GM21381 (cell line): Measurements from ENCODE around the gene RBBP8.
"Not testable (repeated sequence)": the region's sequence is repeated elsewhere in the genome, so short reads cannot be mapped to it uniquely, and the experiment has no call there.

Experiments used
- ATAC-seq: cut with Tn5 transposase; IDR thresholded peaks from one replicate; pipeline ENCODE4 v1.9.1; 2021; ENCODE audit warnings: mild to moderate bottlenecking, moderate library complexity; ENCODE audit not compliant: unreplicated experiment

The RBBP8 gene

DNA sequence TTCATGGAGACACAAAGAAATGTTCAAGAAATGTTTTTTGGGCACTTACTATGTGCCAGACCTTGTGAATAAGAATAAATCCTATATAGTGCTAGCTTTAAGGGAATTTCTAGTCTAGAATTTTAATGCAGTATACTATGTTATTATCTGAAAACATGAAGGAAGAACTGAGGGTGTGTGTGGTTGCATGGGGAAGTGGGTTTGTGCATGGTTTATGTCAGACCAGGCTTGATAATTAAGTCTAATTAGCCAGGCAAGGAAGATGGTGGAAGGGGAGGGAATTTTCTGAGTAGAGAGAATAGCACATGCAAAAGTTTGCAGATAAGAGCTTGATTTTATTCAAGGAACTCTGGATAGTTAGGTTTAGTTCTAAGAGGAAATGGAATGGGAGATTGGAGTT is 6.5 kb downstream of the RBBP8 start:
- no peak for ATAC-seq

- ATAC-seq = no peak
Measured at GRCh38 chr18:22943847-22944246, 10.7 kb downstream of the RBBP8 start.

DNA sequence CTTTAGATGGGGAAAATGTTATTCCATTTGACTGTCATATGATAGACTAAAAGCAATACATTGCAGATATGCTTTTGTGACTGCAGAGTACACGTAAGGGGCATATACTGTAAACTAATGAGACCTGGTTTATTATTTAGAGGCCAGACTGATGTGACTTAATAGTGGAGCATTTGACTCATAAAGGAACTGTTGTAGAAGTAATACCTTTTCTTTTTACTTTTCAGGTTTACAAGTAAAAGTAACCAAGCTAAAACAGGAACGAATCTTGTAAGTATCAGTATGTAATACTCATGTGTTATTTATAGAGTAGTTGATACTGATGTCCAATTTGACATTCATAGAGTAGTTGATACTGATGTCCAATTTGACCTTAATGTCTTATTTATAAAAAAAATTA is 13.1 kb downstream of the RBBP8 start:
- ATAC-seq = no peak

DNA sequence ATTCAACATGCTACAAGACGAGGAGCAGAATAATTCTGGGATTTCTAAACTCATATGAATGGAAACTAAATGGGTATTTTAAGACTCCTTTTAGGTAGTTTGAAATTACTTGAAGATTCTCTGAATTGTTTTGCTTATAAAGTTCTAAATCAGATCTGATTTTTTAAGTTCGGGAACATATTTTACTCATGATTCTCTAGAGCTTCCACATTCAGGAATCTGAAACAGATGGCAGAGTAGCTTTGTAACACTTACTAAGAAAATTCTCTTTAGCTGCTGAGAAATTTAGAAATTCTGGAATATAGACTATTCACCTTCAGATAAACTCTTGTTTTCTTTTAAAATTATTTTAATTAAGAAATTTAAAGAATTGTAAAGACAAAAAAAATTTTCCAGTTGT is 13.7 kb downstream of the RBBP8 start:
- ATAC-seq = no peak

DNA sequence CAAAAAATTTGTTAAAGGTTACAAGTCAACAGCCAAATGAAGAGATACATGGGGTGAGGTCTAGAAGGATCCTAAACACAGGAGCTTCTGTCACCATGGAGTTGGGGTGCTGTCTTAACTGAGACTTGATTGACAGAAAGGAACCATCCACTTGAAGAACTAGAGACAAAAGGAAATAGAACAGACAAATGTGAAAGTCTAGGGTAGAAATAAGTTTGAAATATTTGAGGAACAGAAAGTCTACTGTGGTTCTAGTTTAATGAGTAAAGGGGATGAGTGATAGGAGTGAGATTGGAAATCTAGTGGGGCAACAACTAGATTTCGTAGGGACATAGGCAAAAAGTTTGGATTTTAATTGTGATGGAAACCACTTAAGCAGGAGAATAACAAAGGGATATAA is 18.7 kb downstream of the RBBP8 start:
- no peak for ATAC-seq

DNA sequence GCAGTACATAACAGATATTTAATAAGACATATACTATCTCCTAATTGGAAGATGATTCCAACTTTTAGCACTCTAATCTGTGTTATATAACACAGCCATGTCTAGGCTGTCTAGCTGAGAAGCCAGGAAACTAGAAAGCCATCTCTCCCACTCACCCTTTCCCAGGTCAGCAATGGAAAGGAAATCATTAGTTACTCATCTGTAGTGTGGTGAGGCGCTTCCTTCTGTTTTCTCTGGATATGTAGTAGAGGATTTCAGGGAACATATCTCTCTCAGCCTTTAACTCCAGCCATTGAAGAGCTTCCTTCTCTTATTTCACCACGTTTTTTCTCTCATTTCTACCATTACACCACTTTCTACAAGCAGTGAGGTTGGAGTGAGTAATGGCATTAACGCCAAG is 19.4 kb downstream of the RBBP8 start:
- ATAC-seq = no peak

DNA sequence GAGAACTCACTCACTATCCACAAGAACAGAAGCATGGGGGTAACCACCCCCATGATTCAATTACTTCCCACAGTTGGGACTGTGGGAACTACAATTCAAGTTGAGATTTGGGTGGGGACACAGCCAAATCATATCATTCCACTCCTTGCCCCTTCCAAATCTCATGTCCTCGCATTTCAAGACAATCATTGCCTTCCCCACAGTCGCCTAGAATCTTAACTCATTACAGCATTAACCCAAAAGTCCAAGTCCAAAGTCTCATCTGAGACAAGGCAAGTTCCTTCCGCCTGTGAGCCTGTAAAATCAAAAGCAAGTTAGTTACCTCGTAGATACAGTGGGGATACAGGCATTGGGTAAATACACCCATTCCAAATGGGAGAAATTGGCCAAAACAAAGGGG is 20.9 kb downstream of the RBBP8 start:
- ATAC-seq = not testable (repeated sequence)

DNA sequence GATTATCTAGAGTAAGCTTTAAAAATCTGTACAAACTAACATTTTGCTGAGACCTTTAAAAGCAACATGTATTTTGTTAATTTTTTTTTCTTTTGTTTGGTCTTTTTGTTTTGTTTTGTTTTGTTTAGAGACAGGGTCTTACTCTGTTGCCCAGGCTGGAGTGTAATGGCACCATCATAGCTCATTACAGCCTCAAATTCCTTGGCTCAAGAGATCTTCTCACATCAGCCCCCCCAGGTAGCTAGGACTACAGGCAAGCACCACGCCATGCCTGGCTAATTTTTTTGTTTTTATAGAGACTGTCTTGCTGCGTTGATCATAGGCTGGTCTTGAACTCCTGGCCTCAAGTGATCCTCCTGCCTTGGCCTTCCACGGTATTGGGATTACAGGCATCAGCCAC is 23.1 kb downstream of the RBBP8 start:
- no peak for ATAC-seq

- no peak for ATAC-seq
Measured at GRCh38 chr18:22961156-22961555, 28.0 kb downstream of the RBBP8 start.

GRCh38 chr18:22962004-22962403 is 28.9 kb downstream of the RBBP8 start:
- no peak for ATAC-seq

- no peak for ATAC-seq
Measured at GRCh38 chr18:22964116-22964515, 31.0 kb downstream of the RBBP8 start.

- ATAC-seq = no peak
Measured at GRCh38 chr18:22964722-22965121, 31.6 kb downstream of the RBBP8 start.

GRCh38 chr18:22971038-22971437 is 37.9 kb downstream of the RBBP8 start:
- ATAC-seq = no peak

- no peak for ATAC-seq
Measured at GRCh38 chr18:22974001-22974400, 40.9 kb downstream of the RBBP8 start.

- ATAC-seq = no peak
Measured at GRCh38 chr18:22974707-22975106, 41.6 kb downstream of the RBBP8 start.

- ATAC-seq = no peak
Measured at GRCh38 chr18:22975508-22975907, 42.4 kb downstream of the RBBP8 start.

- ATAC-seq = no peak
Measured at GRCh38 chr18:22977847-22978701, 44.9 kb downstream of the RBBP8 start.

- ATAC-seq = no peak
Measured at GRCh38 chr18:22980394-22980793, 47.3 kb downstream of the RBBP8 start.

GRCh38 chr18:22981274-22982133 is 48.4 kb downstream of the RBBP8 start:
- no peak for ATAC-seq

DNA sequence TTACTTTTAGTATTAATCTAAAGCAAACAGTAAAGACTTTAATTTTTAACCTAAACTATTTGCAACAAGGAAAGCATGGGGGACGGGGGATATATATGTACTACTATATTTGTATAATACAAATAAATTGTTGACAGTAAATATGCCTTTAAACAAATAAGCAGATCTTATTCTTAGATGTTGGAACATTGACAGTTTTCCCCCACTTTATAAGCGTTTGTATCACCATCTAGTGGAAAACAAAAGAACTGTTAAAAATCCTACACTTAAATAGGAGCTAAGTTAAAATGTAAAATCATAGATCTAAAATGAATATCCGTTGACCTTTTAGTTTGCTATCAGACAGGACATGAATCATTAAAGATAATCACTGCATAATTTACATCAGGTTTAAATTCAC is 50.0 kb downstream of the RBBP8 start:
- ATAC-seq = no peak

- ATAC-seq = no peak
Measured at GRCh38 chr18:22985250-22985649, 52.1 kb downstream of the RBBP8 start.

DNA sequence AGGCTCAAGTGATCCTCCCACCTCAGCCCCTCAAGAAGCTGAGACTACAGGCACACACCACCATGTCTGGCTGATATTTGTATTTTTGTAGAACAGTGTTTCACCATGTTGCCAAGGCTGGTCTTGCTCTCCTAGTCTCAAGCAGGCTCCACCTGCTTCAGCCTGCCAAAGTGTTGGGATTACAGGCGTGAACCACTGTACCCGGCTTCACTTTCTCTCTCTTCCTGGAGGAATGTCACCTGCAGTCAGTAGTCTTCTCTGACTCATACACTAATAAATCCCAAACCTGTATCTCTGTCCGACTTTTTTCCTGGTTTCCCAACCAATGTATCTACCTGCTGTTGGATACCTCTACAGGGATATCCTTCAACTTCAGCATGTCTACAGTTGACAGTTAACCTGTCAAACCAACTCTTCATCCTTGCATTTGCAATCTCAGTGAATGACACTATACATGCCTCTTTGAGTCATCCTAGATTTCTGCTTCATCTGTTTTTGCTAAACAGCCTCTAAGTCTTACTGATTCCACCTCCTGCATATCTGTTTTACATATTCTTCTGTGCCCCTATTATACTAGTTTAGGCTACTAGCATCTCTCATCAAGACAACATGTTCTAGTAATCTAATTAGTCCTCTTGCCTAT is 54.5 kb downstream of the RBBP8 start:
- no peak for ATAC-seq
